GM12878 (cell line): ENCODE results near the gene KRTAP17-1. TPM values are rescaled to one million over a fixed set of nuclear protein-coding genes. Genes with fewer than 3 reads are reported as not detected.

Experiments
- ATAC-seq: fragments of 200-7000 bp; cut with Tn5 transposase; 3 replicates; pipeline ENCODE4 v1.9.1; 2020; ENCODE audit warnings: mild to moderate bottlenecking, moderate library complexity
- BruUV-seq: library from RNA; stranded (reverse); fragments of 400-500 nt; replicated peaks from 2 replicates; lab custom pipeline; 2021; lab: Mats Ljungman, UMichigan
- CTCF ChIA-PET: fragments of 300-600 bp; sonication (Branson Sonifier 250); formaldehyde crosslinking; extraction: SDS; loops from one replicate; lab custom pipeline; 2021; ENCODE audit warnings: inconsistent platforms; lab: Yijun Ruan, JAX
- POLR2A ChIA-PET: fragments of 350-600 bp; formaldehyde crosslinking; extraction: SDS; loops from one replicate; lab custom pipeline; 2021; ENCODE audit warnings: inconsistent platforms; lab: Charles Lee
- RAD21 ChIA-PET: fragments of 300-600 bp; sonication (Branson Sonifier 250); formaldehyde crosslinking; loops from one replicate; lab custom pipeline; 2023; ENCODE audit warnings: antibody characterized with exemption; ENCODE audit not compliant: unreplicated experiment; lab: Charles Lee
- SMC1A ChIA-PET: fragments of 300-600 bp; sonication (Branson Sonifier 250); formaldehyde crosslinking; loops from one replicate; lab custom pipeline; 2023; ENCODE audit not compliant: unreplicated experiment, uncharacterized antibody; lab: Charles Lee
- DNase-seq: peaks from one replicate; pipeline ENCODE4 v3.0.0-alpha.2; 2011; ENCODE audit warnings: low read depth, low spot score
- FAIRE-seq: peaks from 3 replicates; lab custom pipeline; 2011; peaks lifted over from hg19 to GRCh38; lab: Jason Lieb, UNC
- H2AFZ ChIP-seq: 2 replicates; pipeline ENCODE4 v1.6.0; 2011; ENCODE audit warnings: low read depth, low read length, control low read depth; ENCODE audit not compliant: control insufficient read depth
- H3K27ac ChIP-seq: 2 replicates; pipeline ENCODE4 v1.5.1; 2011; ENCODE audit warnings: control low read depth; ENCODE audit not compliant: control insufficient read depth, insufficient read depth
- H3K27me3 ChIP-seq, 2 experiments: replicated peaks in 1 of 2; 2 replicates each; pipeline versions ENCODE4 v1.6.0 to v1.6.1; 2011; ENCODE audit warnings: low read length in 1 of 2; ENCODE audit not compliant: control insufficient read depth in 2 of 2, insufficient read depth in 2 of 2
- H3K36me3 ChIP-seq, 2 experiments: 2 replicates each; pipeline ENCODE4 v1.5.1; 2011; ENCODE audit warnings: low read length in 1 of 2; ENCODE audit not compliant: control insufficient read depth in 2 of 2, insufficient read depth in 2 of 2
- H3K4me1 ChIP-seq: 2 replicates; pipeline ENCODE4 v1.6.1; 2011; ENCODE audit warnings: mild to moderate bottlenecking, low read length, moderate library complexity, mixed read lengths; ENCODE audit not compliant: control insufficient read depth, insufficient read depth
- H3K4me2 ChIP-seq: 2 replicates; pipeline ENCODE4 v1.6.0; 2011; ENCODE audit warnings: control low read depth; ENCODE audit not compliant: control insufficient read depth, insufficient read depth
- H3K4me3 ChIP-seq: fragments of 200-600 bp; sonication (generic); 2 replicates; pipeline ENCODE4 v1.5.1; 2016
- H3K79me2 ChIP-seq: 2 replicates; pipeline ENCODE4 v1.6.0; 2011; ENCODE audit warnings: low read length; ENCODE audit not compliant: control insufficient read depth, insufficient read depth
- H3K9ac ChIP-seq: 2 replicates; pipeline ENCODE4 v1.8.0; 2011; ENCODE audit warnings: low read length, control low read depth, mixed read lengths; ENCODE audit not compliant: control insufficient read depth, insufficient read depth
- H3K9me3 ChIP-seq: replicated peaks from 3 replicates; pipeline ENCODE4 v1.5.1; 2011; ENCODE audit warnings: mild to moderate bottlenecking, low read length; ENCODE audit not compliant: control insufficient read depth, insufficient read depth
- H4K20me1 ChIP-seq: 2 replicates; pipeline ENCODE4 v1.6.0; 2011; ENCODE audit not compliant: control insufficient read depth, insufficient read depth
- CHD1 ChIP-seq: IDR thresholded peaks from 2 replicates; pipeline ENCODE4 v1.6.1; 2012; ENCODE audit warnings: low read depth, low read length, improper control_type of control experiment
- CTCF ChIP-seq, 3 experiments: IDR thresholded peaks in 2 of 3; conservative IDR thresholded peaks in 1 of 3; 2 replicates each; pipeline ENCODE4 v1.5.1; 2011; ENCODE audit warnings: low read depth in 3 of 3, low read length in 3 of 3, mild to moderate bottlenecking in 3 of 3, control low read depth in 2 of 3, moderate library complexity in 2 of 3, inconsistent platforms in 1 of 3, mixed read lengths in 1 of 3; ENCODE audit not compliant: control insufficient read depth in 2 of 3, insufficient read depth in 1 of 3; ENCODE audit errors: extremely low read depth in 1 of 3
- E2F8 ChIP-seq: fragments of 450-650 bp; IDR thresholded peaks from 2 replicates; pipeline ENCODE4 v1.6.1; 2018; ENCODE audit warnings: mild to moderate bottlenecking, low read depth, moderate library complexity; ENCODE audit not compliant: partially characterized antibody
- EZH2 ChIP-seq: IDR thresholded peaks from 2 replicates; pipeline ENCODE4 v1.6.1; 2012; ENCODE audit warnings: low read depth, mild to moderate bottlenecking, control low read depth, inconsistent platforms, low read length, borderline replicate concordance; ENCODE audit not compliant: control insufficient read depth
- MEF2A ChIP-seq: IDR thresholded peaks from 2 replicates; pipeline ENCODE4 v1.6.1; 2011; ENCODE audit warnings: low read depth, mild to moderate bottlenecking, low read length, moderate library complexity; ENCODE audit not compliant: insufficient read depth
- NBN ChIP-seq: fragments of 450-650 bp; IDR thresholded peaks from 2 replicates; pipeline ENCODE4 v1.6.1; 2016
- NR2F1 ChIP-seq: fragments of 450-650 bp; conservative IDR thresholded peaks from 2 replicates; pipeline ENCODE4 v1.6.1; 2017; ENCODE audit warnings: mild to moderate bottlenecking
- PAX5 ChIP-seq: IDR thresholded peaks from 2 replicates; pipeline ENCODE4 v1.6.1; 2011; ENCODE audit warnings: low read depth, low read length, borderline replicate concordance
- PML ChIP-seq: IDR thresholded peaks from 2 replicates; pipeline ENCODE4 v1.6.1; 2012; ENCODE audit warnings: low read length, inconsistent platforms
- RAD21 ChIP-seq: IDR thresholded peaks from 2 replicates; pipeline ENCODE4 v1.6.1; 2011; ENCODE audit warnings: mild to moderate bottlenecking, low read depth, low read length, moderate library complexity; ENCODE audit not compliant: insufficient read depth
- RAD51 ChIP-seq: fragments of 450-650 bp; IDR thresholded peaks from 2 replicates; pipeline ENCODE4 v1.6.1; 2016; ENCODE audit warnings: moderate library complexity, mild to moderate bottlenecking, inconsistent platforms
- ZSCAN29 ChIP-seq: fragments of 450-650 bp; IDR thresholded peaks from 2 replicates; pipeline ENCODE4 v1.6.1; 2017; ENCODE audit warnings: mild to moderate bottlenecking, moderate library complexity
- WGBS: methylation state at CpG from one replicate; pipeline ENCODE4 v1.1.6; 2016; ENCODE audit warnings: low lambda C conversion rate; ENCODE audit not compliant: insufficient replicate concordance, insufficient coverage; ENCODE audit errors: missing lambda C conversion rate; 5-methylcytosine and 5-hydroxymethylcytosine counted together
- in situ Hi-C: fragments of 300-500 bp; cut with MboI; formaldehyde crosslinking; loops from 9 replicates; pipeline ENCODE4 v1.14.3; 2018; ENCODE audit warnings: mixed read lengths
- intact Hi-C: fragments of 100-400 bp; cut with micrococcal nuclease; formaldehyde crosslinking; loops from one replicate; pipeline ENCODE4 v1.14.2; 2022; ENCODE audit not compliant: unreplicated experiment
- polyA plus RNA-seq, 11 experiments: library from polyadenylated mRNA; depleted of rRNA in 4 of 11; unstranded in 6 of 11; stranded (reverse) in 5 of 11; fragments of >200 nt; fragmentation: Nextera tagmentation in 4 of 11; fragmentation: Illumina TruSeq in 1 of 11; extraction: Ambion mirVana in 4 of 11; extraction: Trizol in 1 of 11; gene quantifications; 1 replicate in 1 of 11; 2 replicates in 10 of 11; pipeline versions ENCODE4 v1.2.1 to v1.2.3, GENCODE V29; 2011 to 2016; ENCODE audit warnings: inconsistent platforms in 2 of 11, missing spikeins in 2 of 11, low read depth in 1 of 11
- total RNA-seq, 4 experiments: library from RNA; depleted of rRNA in 3 of 4; stranded (reverse); fragments of >200 nt in 3 of 4; fragmentation: Illumina TruSeq in 1 of 4; extraction: Trizol in 1 of 4; gene quantifications; 2 replicates each; pipeline versions ENCODE4 v1.2.1 to v1.2.3, GENCODE V29; 2013 to 2021

Gene KRTAP17-1
- total and polyA plus RNA-seq, 10 of the 15 experiments (the other 5 are each of a cell fraction or from before 2014, with no cell fraction given): 0.16 to 5.7 (median 0.17) TPM; not detected in 7

GRCh38 chr17:41298458-41299135 is 16.9 kb downstream of the KRTAP17-1 start:
- TF ChIP-seq RAD51 (no peak), CHD1 (no peak), NR2F1 (no peak), NBN (no peak)
- ChIA-PET RAD21 (no interaction called here), SMC1A (no interaction called here), CTCF (no interaction called here), POLR2A (no interaction called here)
- Histone ChIP-seq H3K9me3 (no peaks in the 10 kb centered on the region; the same call in 2 of the 3 replicates), H3K36me3 (no peaks in the 10 kb centered on the region), H2AFZ (no peak overlapping the region), H3K4me1 (no peaks in the 10 kb centered on the region), H3K27ac (no peak overlapping the region), H4K20me1 (no peaks in the 10 kb centered on the region), H3K4me3 (no peak overlapping the region), H3K27me3 (peaks cover 0 to 2% of the 10 kb centered on the region in 2 experiments; a peak in 1 of 4 replicates), H3K9ac (no peak overlapping the region), H3K79me2 (no peaks in the 10 kb centered on the region), H3K4me2 (no peak overlapping the region)
- ATAC-seq (no peak), DNase-seq (no peak), FAIRE-seq (no peak)
- in situ Hi-C loops (no loop called here), intact Hi-C loops (no loop called here)
- BruUV-seq: no TSS peak
- 39% methylated on average over 20 of the region's 20 CpGs for WGBS

GRCh38 chr17:41296846-41297245 is 18.7 kb downstream of the KRTAP17-1 start:
- Histone ChIP-seq H3K9ac (no peak overlapping the region), H2AFZ (no peak overlapping the region), H4K20me1 (no peaks in the 10 kb centered on the region), H3K36me3 (no peaks in the 10 kb centered on the region), H3K4me2 (no peak overlapping the region), H3K79me2 (no peaks in the 10 kb centered on the region), H3K27me3 (no peaks in the 10 kb centered on the region), H3K9me3 (no peaks in the 10 kb centered on the region; the same call in 2 of the 3 replicates), H3K27ac (no peak overlapping the region), H3K4me3 (no peak overlapping the region), H3K4me1 (no peaks in the 10 kb centered on the region)
- 53% methylated on average over 1 of the region's 1 CpG for WGBS
- ChIA-PET CTCF (no interaction called here), RAD21 (no interaction called here), SMC1A (no interaction called here), POLR2A (no interaction called here)
- in situ Hi-C loops: no loop called here
- DNase-seq (no peak), FAIRE-seq (no peak), ATAC-seq (no peak)
- BruUV-seq: no TSS peak
- intact Hi-C loops: no loop called here
- TF ChIP-seq EZH2 (no peak), PML (no peak), PAX5 (no peak), E2F8 (no peak), RAD21 (no peak), MEF2A (no peak), CTCF (IDR thresholded peaks at IDR 0.05 in 2 of 3, conservative IDR thresholded peaks at IDR 0.05 in 1 of 3; ENCODE audit: control insufficient read depth in 2 of 3, extremely low read depth in 1 of 3, insufficient read depth in 1 of 3, low read depth in 3 of 3, low read length in 3 of 3) (no peak), ZSCAN29 (no peak)
